Fibroblast of mammary gland (primary cell): Measurements from ENCODE around the gene SLIT1.

Experiments
- DNase-seq: peaks from one replicate; pipeline ENCODE4 v3.0.0-alpha.2; 2010; ENCODE audit warnings: low read depth
- H3K4me3 ChIP-seq: 2 replicates; pipeline ENCODE4 v1.5.1; 2011; ENCODE audit warnings: low read depth, mild to moderate bottlenecking, low read length, moderate library complexity; ENCODE audit not compliant: control insufficient read depth
- TF ChIP-seq, protein P1 (sequence below): conservative IDR thresholded peaks from 2 replicates; pipeline ENCODE4 v1.5.1; 2011; ENCODE audit warnings: low read depth, low read length, inconsistent platforms; ENCODE audit not compliant: control insufficient read depth, insufficient read depth

The SLIT1 gene

GRCh38 chr10:97099868-97100267 lies 85.9 kb downstream of the SLIT1 start:
- H3K4me3 ChIP-seq = no peak overlapping the region
- DNase-seq = no peak
- TF ChIP-seq, protein P1, sequence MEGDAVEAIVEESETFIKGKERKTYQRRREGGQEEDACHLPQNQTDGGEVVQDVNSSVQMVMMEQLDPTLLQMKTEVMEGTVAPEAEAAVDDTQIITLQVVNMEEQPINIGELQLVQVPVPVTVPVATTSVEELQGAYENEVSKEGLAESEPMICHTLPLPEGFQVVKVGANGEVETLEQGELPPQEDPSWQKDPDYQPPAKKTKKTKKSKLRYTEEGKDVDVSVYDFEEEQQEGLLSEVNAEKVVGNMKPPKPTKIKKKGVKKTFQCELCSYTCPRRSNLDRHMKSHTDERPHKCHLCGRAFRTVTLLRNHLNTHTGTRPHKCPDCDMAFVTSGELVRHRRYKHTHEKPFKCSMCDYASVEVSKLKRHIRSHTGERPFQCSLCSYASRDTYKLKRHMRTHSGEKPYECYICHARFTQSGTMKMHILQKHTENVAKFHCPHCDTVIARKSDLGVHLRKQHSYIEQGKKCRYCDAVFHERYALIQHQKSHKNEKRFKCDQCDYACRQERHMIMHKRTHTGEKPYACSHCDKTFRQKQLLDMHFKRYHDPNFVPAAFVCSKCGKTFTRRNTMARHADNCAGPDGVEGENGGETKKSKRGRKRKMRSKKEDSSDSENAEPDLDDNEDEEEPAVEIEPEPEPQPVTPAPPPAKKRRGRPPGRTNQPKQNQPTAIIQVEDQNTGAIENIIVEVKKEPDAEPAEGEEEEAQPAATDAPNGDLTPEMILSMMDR = no peak

DNA sequence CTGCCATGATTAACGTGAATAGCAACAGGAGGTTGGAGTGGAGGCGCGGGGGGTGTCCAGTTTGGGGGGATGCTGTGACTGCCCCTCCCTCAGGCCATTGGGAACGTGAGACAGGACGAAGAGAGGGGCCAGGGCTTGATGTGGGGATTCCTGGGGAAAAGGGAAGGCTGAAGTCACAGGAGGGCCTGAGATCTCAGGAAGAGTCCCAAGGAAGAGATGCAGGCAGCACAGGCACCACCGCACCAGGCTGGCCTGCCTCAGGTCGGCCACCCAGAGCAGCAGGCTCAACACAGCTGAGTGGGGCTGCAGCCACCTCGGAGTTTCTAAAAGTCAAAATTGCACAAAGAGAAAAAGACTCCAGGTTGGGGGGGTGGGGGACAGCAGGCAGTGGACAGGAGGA lies 86.7 kb downstream of the SLIT1 start:
- DNase-seq = no peak
- TF ChIP-seq, protein P1 = no peak
- no peak overlapping the region for H3K4me3 ChIP-seq

- no peak for DNase-seq
- no peak overlapping the region for H3K4me3 ChIP-seq
- TF ChIP-seq, protein P1 = no peak
These were observed 88.7 kb downstream of the SLIT1 start for GRCh38 chr10:97097084-97097433.

DNA sequence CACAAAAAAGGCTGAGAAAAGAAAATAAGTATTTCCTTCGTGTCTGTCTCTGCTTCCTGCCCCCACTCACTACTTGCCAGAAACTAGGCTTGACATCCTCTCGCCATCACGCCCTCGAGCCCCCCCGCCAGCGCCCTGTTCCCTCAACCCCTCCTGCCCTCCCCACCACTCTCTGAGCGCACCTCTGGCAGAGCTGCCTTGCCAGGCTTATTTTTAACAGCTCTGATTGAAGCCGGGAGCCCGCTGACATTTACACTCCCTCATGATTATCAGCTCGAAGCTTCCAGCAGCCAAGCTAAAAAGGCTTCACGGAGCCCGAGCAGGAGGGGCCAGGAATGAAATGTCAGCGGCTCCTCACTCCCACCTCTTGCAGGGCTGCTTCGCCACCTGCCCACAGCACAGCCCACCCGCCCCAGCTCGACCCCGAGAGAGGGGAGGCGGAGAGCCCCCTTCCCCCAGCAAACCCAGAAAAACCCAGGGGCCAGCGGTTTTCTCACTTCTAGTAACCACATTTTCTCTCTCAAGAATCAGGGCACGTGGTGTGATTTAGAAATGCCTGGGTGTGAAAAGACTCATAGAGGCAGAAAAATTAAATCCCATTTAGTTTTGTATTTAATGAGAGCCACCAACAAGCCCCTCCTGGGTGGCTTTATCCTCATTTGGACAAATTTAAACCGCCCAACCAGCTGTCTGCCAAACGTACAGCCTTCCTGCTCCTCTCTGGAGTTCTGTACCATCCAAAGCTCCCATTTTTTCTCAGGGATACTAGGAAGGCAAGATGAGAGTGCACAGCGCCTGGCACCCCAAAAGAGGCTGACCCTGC lies 89.3 kb downstream of the SLIT1 start:
- no peak for DNase-seq
- no peak overlapping the region for H3K4me3 ChIP-seq

DNA sequence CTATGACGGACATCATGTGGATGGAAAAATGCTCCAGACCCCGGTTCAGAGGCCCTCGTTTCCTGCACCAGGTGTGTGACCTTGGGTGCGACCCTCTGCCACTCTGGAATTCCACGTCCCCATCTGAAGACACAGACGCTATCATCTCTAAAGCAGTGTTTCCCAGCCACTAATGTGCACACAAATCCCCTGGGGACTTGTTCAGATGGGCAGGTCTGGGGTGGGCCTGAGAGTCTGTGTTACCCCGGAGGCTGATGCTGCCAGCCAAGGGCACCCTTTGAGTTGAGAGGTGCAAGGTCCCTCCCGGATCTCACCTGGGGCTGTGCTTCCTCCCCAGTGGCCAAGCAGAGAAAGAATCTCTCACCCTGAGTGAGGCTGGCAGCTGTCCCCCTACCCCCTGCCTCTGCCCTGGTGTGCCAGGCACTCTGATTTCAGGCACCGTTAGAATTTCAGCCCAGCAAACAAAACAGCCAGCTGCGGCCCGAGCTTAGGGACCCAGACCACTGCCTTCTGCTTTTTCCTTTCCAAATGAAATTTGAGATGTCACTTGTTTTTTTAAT lies 90.0 kb downstream of the SLIT1 start:
- TF ChIP-seq, protein P1 = no peak
- no peak overlapping the region for H3K4me3 ChIP-seq
- DNase-seq = no peak

More for the DNA sequence above, 89.3 kb downstream of the SLIT1 start:
- TF ChIP-seq, protein P1 = no peak

- TF ChIP-seq, protein P1 = no peak
- no peak overlapping the region for H3K4me3 ChIP-seq
These were observed 95.1 kb downstream of the SLIT1 start for GRCh38 chr10:97090644-97091043.

More at GRCh38 chr10:97090644-97091043, 95.1 kb downstream of the SLIT1 start:
- no peak for DNase-seq
